HG02885 (cell line): ENCODE measurements around the gene SLC51A.
"Not testable (repeated sequence)": the region's sequence is repeated elsewhere in the genome, so short reads cannot be mapped to it uniquely, and the experiment has no call there.

ENCODE experiments used
- ATAC-seq: cut with Tn5 transposase; IDR thresholded peaks from one replicate; pipeline ENCODE4 v1.9.1; 2021; ENCODE audit warnings: mild to moderate bottlenecking; ENCODE audit not compliant: unreplicated experiment, poor library complexity

Gene SLC51A

DNA sequence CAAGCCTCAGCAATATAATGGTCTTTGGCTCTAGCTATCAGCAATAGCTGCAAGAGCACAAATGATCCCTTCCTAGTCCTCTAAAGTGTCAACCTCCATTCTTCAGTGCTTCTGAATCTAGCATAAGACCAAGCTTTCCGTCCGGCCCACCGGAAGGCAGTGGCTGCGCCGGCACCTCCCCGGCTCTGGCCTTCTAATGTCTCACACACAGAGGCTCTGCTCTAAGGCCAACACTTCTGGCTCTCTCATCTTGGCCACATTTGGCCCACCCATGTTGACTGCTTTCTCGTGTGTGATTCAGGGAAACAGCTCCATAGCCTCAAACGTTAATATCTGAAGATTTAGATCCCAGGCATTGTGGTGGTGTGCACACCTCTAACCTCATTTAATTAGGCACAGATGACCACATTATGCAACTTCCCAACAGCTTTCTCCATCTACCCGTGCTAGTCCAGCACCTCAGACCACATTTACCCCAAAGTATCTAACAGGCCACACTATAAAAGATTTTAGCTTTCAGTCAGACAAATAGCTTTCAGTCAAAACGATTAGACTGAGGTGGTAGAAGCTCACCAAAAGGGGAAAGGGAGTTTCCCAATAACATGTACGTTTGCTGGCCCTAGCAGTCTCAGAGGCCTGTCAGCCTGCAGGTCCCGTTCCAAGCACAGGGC, 19.3 kb downstream of the SLC51A start:
- ATAC-seq = no peak

DNA sequence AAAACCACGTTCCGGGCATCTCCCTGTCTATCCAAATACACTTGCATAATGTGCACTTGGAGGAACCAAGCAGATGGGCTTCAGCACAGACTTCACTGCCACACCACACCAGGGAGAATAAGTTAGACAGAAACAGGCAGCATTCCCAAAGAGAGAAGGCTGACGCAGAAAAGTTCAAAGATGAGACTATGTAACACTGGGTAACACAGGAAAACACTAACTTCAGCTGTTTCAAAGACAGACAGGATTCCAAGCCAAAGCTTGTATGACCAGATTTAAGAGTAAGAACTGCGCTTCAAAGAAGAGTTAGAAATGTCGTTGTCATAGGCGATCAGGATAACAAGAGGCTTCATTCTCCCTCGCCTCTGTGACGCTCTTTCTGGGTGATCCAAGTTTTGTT, 19.9 kb downstream of the SLC51A start:
- ATAC-seq = no peak

DNA sequence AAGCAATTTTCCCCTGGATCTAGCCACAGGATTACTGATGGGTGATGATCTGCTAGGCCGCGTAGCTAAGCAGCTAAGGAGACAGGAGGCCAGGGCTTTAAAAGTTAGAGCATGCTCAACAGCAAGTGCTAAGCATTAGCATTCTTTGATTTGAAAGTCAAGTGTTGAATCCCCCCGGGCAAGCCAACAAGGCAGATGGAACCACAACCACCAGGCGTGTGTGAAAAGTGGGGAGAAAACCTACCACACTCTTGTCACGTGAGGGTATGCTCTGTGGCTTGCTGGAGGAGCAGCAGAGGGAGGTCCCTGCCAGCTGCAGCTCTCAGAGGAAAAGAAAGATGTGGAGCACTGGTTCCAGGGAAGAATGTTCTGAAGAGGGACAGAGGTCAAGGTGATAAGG, 20.9 kb downstream of the SLC51A start:
- no peak for ATAC-seq

- no peak for ATAC-seq
These were observed 22.6 kb downstream of the SLC51A start for GRCh38 chr3:196238612-196239560.

DNA sequence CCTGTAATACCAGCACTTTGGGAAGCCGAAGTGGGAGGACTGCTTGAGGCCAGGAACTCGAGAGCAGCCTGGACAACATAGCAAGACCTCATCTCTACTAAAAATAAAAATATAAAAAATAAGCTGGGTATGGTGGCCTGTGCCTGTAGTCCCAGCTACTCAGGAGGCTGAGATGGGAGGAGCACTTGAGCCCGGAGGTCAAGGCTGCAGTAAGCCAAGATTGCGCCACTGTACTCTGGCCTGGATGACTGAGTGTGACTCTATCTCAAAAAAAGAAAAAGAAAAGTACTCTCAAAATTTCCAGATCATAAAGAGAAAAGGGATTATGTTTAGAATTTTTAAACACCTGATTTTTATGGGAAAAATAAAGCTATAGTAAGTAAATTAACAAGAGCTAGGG, 24.1 kb downstream of the SLC51A start:
- no peak for ATAC-seq

DNA sequence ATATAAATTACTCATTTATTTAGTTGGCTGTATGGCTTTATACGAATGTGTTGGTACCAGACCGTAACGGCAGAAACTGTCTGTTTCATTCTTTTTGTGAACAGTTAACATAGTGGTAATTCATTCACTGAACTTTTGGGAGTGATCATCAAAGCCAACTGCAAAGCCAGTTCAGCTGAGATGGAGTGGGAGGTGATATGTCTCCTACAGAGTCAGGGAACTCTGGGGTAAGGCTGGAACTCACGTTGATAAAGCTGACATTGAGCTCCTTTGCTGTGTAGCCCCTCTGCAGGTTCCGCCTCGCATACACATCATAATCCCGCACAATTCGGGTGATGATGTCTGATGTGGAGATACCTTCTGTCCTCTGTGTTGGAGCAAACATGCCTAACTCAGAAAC, 25.4 kb downstream of the SLC51A start:
- no peak for ATAC-seq

- ATAC-seq = not testable (repeated sequence)
These were observed 27.8 kb downstream of the SLC51A start for GRCh38 chr3:196244166-196244565.

DNA sequence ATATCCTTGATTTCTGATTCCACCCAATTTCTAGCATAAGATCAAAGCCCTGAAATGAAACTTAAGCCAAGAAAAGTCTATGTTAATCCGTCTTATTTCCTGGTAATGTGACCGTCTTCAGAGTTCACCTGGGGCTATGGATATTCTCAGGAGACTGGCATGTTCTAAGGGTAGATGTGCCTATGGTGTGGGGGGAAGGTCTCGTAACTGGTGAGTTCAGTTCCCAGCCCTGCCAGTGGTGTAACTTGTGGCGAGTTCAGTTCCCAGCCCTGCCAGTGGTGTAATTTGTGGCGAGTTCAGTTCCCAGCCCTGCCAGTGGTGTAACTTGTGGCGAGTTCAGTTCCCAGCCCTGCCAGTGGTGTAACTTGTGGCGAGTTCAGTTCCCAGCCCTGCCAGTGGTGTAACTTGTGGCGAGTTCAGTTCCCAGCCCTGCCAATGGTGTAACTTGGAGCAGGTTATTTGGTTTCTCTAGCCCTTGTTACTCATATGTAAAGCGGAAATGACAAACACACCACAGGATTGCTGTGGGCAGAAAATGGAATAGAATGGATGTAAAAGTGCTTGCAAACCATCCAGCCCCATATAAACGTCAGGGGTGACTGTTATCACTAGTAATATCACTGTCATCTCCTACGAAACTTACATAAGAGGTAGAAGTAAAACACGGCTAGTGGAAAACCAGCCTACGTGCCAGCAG, 30.4 kb downstream of the SLC51A start:
- ATAC-seq = no peak

DNA sequence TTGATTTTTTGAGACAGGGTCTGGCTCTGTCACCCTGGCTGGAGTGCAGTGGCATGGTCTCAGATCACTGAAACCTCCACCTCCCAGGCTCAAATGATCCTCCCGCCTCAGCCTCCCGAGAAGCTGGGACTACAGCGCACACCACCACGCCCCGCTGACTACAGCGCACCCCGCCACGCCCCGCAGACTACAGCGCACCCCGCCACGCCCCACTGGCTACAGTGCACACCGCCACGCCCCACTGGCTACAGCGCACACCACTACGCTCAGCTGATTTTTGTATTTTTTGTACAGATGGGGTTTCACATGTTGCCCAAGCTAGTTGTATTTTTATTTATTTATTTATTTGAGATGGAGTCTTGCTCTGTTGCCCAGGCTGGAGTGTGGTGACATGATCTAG, 35.6 kb downstream of the SLC51A start:
- no peak for ATAC-seq

DNA sequence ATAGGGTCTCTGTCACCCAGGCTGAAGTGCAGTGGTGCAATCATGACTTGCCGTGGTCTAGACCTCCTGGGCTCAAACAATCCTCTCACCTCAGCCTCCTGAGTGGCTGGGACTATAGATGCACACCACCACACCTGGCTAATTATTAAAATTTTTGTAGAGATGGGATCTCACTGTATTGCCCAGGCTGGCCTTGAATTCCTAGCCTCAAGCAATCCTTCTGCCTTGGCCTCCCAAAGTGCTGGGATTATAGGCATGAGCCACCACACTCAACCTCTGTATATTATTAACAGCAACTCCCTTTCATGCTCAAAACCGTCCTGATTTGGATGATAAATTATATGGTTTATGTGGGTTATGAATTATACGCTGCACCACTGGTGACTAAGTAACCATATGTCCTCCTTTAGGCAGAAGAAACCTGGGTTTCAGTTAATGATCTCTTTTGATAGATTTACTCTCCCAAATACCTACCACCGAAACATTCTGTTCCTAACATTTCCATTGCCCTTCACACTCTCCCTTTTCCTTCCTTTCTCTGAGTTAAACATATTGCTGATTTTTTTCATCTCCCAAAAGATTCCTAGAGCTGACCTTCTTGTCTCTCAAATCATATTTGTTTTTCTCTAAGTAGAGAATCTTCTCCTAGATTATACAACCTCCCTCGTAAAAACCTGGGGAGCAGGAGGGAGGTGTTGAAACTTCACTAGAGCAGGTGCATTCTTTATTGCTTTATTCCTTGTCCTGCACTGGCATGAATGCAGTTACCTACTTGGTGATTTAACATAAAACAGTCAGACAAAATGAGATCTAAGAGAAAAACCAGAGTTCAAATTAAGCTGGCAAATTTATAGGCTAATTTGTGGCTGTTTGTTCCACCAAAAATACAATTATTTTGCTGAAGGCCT, 38.3 kb downstream of the SLC51A start:
- no peak for ATAC-seq

- no peak for ATAC-seq
These were observed 39.4 kb downstream of the SLC51A start for GRCh38 chr3:196255776-196256175.

DNA sequence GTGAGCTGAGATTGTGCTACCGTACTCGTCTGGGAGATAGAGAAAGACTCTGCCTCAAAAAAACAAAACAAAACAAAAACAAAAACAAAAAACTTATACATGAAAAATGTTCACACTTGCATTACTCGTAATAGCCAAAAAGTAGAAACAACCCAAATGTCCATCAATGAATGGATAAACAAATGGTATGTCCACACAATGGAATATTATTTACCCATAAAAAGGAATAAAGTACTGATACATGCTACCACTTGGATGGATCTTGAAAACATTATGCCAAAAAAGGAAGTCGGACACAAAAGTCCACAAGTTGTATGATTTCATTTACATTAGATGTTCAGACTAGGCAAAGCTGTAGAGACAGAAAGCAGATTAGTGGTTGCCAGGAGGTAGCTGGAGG, 44.5 kb downstream of the SLC51A start:
- ATAC-seq = no peak

DNA sequence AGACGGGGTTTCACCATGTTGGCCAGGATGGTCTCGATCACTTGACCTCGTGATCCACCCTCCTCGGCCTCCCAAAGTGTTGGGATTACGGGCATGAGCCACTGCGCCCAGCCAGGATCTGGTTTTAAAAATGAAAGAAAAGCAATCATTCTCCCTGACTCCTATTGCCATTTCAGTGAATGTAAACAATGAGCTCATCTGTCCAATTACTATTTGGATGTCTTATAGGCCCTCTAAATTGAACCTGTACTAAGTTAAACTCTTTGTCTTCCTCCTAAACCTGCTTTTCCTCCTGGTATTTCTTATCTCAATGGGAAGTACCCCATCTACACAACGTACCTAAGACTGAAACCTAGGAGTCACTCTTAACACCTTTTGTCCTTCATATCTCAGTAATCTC, 47.5 kb downstream of the SLC51A start:
- no peak for ATAC-seq

DNA sequence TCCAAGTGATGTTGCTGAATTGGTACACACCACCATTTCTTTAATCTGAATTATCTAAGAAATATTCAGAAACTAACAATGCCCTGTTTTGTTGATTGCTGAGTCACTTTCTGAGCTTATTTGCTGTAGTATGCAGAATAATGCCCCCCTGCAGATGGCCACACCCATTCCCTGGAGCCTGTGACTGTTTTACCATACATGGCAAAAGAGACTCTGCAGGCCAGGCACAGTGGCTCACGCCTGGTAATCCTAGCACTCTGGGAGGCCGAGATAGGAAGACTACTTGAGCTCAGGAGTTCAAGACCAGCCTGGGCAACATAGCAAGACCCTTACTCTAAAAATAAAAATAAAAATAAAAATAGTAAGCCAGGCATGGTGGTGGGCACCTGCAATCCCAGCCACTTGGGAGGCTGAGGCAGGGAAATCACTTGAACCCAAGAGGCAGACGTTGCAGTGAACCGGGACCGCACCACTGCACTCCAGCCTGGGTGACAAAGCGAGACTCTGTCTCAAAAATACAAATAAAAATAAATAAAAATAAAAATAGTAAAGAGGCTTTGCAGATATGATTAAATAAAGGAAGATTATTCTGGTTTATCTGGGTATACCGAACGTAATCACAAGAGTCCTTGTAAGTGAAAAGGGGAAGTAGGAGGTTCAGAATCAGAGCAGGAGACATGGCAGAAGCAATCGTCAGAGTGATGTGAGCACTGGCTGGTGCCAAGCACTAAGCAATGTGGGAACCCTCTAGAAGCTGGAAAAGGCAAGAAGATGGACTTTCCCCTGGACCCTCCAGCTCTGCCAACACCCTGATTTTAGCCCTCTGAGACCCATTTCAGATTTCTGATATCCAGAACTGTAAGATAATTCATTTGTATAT, 52.2 kb downstream of the SLC51A start:
- ATAC-seq = no peak

GRCh38 chr3:196270499-196270898, 54.2 kb downstream of the SLC51A start:
- no peak for ATAC-seq

DNA sequence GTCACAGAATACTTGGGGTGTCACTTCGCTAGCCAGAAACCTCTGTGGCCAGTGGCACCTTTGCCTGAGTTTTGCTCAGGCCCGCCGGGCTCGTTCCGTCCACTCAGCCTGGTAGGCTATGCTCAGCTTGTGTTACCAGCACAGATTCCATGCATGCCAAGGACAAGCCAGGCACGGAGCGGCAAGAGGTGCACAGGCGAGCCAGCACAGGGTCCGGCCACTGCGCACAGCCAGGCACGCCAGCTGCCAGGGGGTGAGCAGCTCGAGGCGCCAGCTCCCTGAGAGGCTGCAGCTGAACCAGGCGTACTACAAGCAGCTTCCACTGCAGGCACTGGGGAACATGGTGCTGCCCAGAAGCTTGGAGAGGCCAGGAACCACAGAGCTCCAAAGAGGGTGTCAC, 56.5 kb downstream of the SLC51A start:
- ATAC-seq = no peak

- ATAC-seq = no peak
These were observed 57.3 kb downstream of the SLC51A start for GRCh38 chr3:196273655-196274054.

GRCh38 chr3:196274585-196274984, 58.3 kb downstream of the SLC51A start:
- ATAC-seq = peak; percentile 82

GRCh38 chr3:196275126-196275525, 58.8 kb downstream of the SLC51A start:
- no peak for ATAC-seq
